Naive thymus-derived CD4-positive, alpha-beta T cell (primary cell): ENCODE measurements around the gene ST3GAL5. TPM values are rescaled to one million over a fixed set of nuclear protein-coding genes. Genes with fewer than 3 reads are reported as not detected.

Source experiments
- ATAC-seq: fragments of 150-1000 bp; cut with Tn5 transposase; 2 replicates; pipeline ENCODE4 v1.10.0; 2021; ENCODE audit warnings: mild to moderate bottlenecking, moderate library complexity
- CTCF ChIA-PET: fragments of 350-600 bp; sonication (Branson Sonifier 250); formaldehyde crosslinking; loops from one replicate; lab custom pipeline; 2021; ENCODE audit warnings: antibody characterized with exemption; lab: Charles Lee
- POLR2A ChIA-PET: fragments of 350-600 bp; sonication (Branson Sonifier 250); formaldehyde crosslinking; loops from one replicate; lab custom pipeline; 2021; ENCODE audit warnings: antibody characterized with exemption, inconsistent platforms; lab: Charles Lee
- DNase-seq, 9 donors: peaks; one replicate each; pipeline versions ENCODE4 v3.0.0 to v3.0.0-alpha.2; 2020 to 2022; ENCODE audit warnings: mixed read lengths in 1 of 9
- H3K27ac ChIP-seq: one replicate; pipeline ENCODE4 v1.7.0; 2013; ENCODE audit warnings: mild to moderate bottlenecking, low read depth, low read length, moderate library complexity
- H3K27me3 ChIP-seq, 2 donors: one replicate each; pipeline ENCODE4 v1.7.0; 2013; ENCODE audit warnings: low read length in 2 of 2, mild to moderate bottlenecking in 2 of 2, moderate library complexity in 2 of 2; ENCODE audit not compliant: control insufficient read depth in 2 of 2, insufficient read depth in 2 of 2
- H3K36me3 ChIP-seq, 3 experiments: 1 replicate in 2 of 3; 2 replicates in 1 of 3; pipeline ENCODE4 v1.7.0; 2013; ENCODE audit warnings: low read length in 3 of 3, mild to moderate bottlenecking in 3 of 3, moderate library complexity in 1 of 3; ENCODE audit not compliant: insufficient read depth in 3 of 3, control insufficient read depth in 2 of 3
- H3K4me1 ChIP-seq, 2 donors: one replicate each; pipeline ENCODE4 v1.7.0; 2013; ENCODE audit warnings: low read length in 2 of 2, mild to moderate bottlenecking in 2 of 2, moderate library complexity in 1 of 2; ENCODE audit not compliant: control insufficient read depth in 2 of 2, insufficient read depth in 2 of 2
- H3K4me3 ChIP-seq: 2 replicates; pipeline ENCODE4 v1.7.0; 2013; ENCODE audit warnings: mild to moderate bottlenecking, low read length
- H3K9me3 ChIP-seq, 3 experiments: 1 replicate in 2 of 3; 2 replicates in 1 of 3; pipeline ENCODE4 v1.7.0; 2013; ENCODE audit warnings: low read length in 3 of 3; ENCODE audit not compliant: control insufficient read depth in 2 of 3
- H3K27ac Mint-ChIP-seq, 9 donors: one replicate each; pipeline ENCODE4 v1.8.0; 2020 to 2022; ENCODE audit warnings: mixed read lengths in 9 of 9, mild to moderate bottlenecking in 8 of 9, moderate library complexity in 5 of 9, inconsistent platforms in 2 of 9
- H3K27me3 Mint-ChIP-seq, 5 donors: one replicate each; pipeline ENCODE4 v1.8.0; 2021 to 2022; ENCODE audit warnings: mixed read lengths in 5 of 5, mild to moderate bottlenecking in 1 of 5
- H3K36me3 Mint-ChIP-seq, 5 donors: one replicate each; pipeline ENCODE4 v1.8.0; 2020 to 2022; ENCODE audit warnings: mixed read lengths in 5 of 5, mild to moderate bottlenecking in 3 of 5, inconsistent platforms in 1 of 5
- H3K4me1 Mint-ChIP-seq, 7 donors: one replicate each; pipeline ENCODE4 v1.8.0; 2020 to 2022; ENCODE audit warnings: mixed read lengths in 7 of 7, mild to moderate bottlenecking in 3 of 7, inconsistent platforms in 1 of 7
- H3K4me3 Mint-ChIP-seq, 10 donors: one replicate each; pipeline ENCODE4 v1.8.0; 2020 to 2022; ENCODE audit warnings: mild to moderate bottlenecking in 10 of 10, mixed read lengths in 10 of 10, moderate library complexity in 6 of 10, inconsistent platforms in 2 of 10
- H3K9me3 Mint-ChIP-seq, 11 donors: one replicate each; pipeline ENCODE4 v1.8.0; 2020 to 2022; ENCODE audit warnings: mixed read lengths in 11 of 11, mild to moderate bottlenecking in 4 of 11, inconsistent platforms in 1 of 11, moderate library complexity in 1 of 11
- intact Hi-C, 2 donors: fragments of 100-400 bp; cut with micrococcal nuclease; formaldehyde crosslinking; loops; one replicate each; pipeline ENCODE4 v1.15.1; 2023
- polyA plus RNA-seq, 2 donors: library from polyadenylated mRNA; unstranded; fragments of 300-500 nt; fragmentation: Illumina TruSeq; gene quantifications; one replicate each; pipeline ENCODE4 v1.2.3, GENCODE V29; 2021
- total RNA-seq, 6 experiments: library from RNA in 5 of 6; stranded (reverse) in 5 of 6; gene quantifications; 1 replicate in 5 of 6; 2 replicates in 1 of 6; pipeline ENCODE4 v1.2.3 and lab custom pipeline; 2021 to 2026

ST3GAL5 gene
- total and polyA plus RNA-seq, 7 experiments from 2014 or later, result 15.0 to 53.6 (median 39.3) TPM

DNA sequence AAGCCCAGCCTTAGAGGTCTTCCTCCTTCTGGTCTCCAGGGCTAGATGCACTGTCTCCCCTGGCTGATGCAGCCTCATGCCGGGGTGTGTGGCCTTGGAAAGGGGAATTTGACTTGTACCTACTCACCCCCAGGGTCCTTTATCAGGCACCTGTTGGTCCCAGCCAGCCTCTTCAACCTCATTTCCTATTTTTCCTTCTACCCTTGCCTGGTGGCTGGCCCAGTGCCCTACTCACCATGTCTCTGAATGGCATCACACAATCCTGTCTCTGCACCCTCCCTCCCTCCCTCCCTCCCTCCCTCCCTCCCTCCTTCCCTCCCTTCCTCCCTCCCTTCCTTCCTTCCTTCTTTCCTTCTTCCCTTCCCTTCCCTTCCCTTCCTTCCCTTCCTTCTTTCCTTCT is 17.1 kb upstream of the ST3GAL5 start:
- ATAC-seq (no peak), DNase-seq (no peak)
- Mint-ChIP-seq H3K27me3 (peaks cover 0 to 4% (median 0%) of the 10 kb centered on the region in 5 donors), H3K9me3 (no peaks in the 10 kb centered on the region), H3K27ac (no peak overlapping the region), H3K4me3 (no peak overlapping the region), H3K36me3 (peaks cover 0 to 4% (median 2%) of the 10 kb centered on the region in 5 donors), H3K4me1 (peaks cover 2 to 11% (median 7%) of the 10 kb centered on the region in 7 donors)
- Histone ChIP-seq H3K4me1 (no peaks in the 10 kb centered on the region), H3K27ac (no peak overlapping the region), H3K4me3 (no peak overlapping the region), H3K36me3 (no peaks in the 10 kb centered on the region), H3K9me3 (no peaks in the 10 kb centered on the region), H3K27me3 (no peaks in the 10 kb centered on the region)
- ChIA-PET CTCF (no interaction called here), POLR2A (no interaction called here)
- intact Hi-C loops, result no loop called here

DNA sequence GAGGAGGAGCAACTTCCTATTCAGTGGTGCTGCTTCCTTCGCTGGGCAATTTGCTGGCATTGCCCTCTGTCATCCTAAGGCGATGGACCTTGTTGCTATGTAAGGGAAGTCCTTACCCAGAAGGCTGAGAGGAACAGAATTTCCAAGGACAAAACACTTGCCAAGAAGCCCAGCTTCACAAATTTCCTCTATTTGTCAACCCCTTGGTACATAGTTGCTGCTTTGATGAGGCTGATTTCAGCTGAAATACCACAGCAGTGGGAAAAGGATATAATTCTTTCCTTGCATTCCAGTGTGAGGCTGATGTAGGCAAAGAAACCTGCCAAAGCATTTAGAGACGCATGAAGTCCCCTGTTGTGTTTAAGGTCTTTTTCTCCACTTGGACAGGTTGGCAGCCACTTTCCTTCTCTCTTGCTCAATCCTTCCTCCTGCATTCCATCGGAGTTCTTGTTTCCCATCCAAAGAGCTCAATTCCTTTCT is 16.4 kb upstream of the ST3GAL5 start:
- intact Hi-C loops, result no loop called here
- DNase-seq (no peak), ATAC-seq (no peak)
- H3K4me3 ChIP-seq, result no peak overlapping the region
- H3K36me3 Mint-ChIP-seq, result peaks cover 0 to 4% (median 2%) of the 10 kb centered on the region in 5 donors
- peaks cover 2 to 16% (median 7%) of the 10 kb centered on the region in 7 donors for H3K4me1 Mint-ChIP-seq
- H3K36me3 ChIP-seq, result no peaks in the 10 kb centered on the region
- no peak overlapping the region for H3K4me3 Mint-ChIP-seq
- H3K9me3 ChIP-seq, result no peaks in the 10 kb centered on the region
- ChIA-PET CTCF (no interaction called here), POLR2A (no interaction called here)
- no peaks in the 10 kb centered on the region for H3K9me3 Mint-ChIP-seq
- H3K27me3 ChIP-seq, result no peaks in the 10 kb centered on the region
- no peak overlapping the region for H3K27ac Mint-ChIP-seq
- peaks cover 0 to 4% (median 0%) of the 10 kb centered on the region in 5 donors for H3K27me3 Mint-ChIP-seq
- no peak overlapping the region for H3K27ac ChIP-seq
- peaks cover 0 to under 1% of the 10 kb centered on the region in 2 donors for H3K4me1 ChIP-seq

DNA sequence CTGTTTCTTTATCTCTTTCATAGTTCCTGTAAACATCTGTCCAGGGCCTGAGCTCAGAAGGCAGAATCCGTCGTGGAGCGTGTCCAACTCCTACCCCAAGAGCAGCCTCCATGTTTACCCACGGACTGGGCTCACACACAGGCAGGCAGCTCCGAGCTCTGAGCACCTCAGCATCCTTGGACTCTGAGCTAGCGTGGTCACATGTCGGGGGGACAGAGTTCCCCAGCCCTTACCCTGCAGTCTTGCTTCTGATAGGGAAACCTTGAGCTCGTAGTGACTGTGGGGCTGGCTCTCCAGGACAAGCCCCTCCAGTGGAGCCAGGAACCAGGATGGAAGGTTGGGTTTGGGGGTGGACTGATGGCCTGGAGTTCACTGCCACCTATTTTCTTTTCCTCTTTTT is 15.1 kb upstream of the ST3GAL5 start:
- no peak overlapping the region for H3K27ac Mint-ChIP-seq
- peaks cover 0 to 4% (median 2%) of the 10 kb centered on the region in 5 donors for H3K36me3 Mint-ChIP-seq
- ATAC-seq (no peak), DNase-seq (no peak)
- intact Hi-C loops, result loop anchor here in 1 of 2 donors (5.0 kb wide), 1 partner anchor 93 kb away; no protein-coding TSS in a partner anchor
- H3K4me1 Mint-ChIP-seq, result peaks cover 5 to 30% (median 14%) of the 10 kb centered on the region in 7 donors
- peaks cover 0 to 4% (median 0%) of the 10 kb centered on the region in 5 donors for H3K27me3 Mint-ChIP-seq
- POLR2A ChIA-PET, result no interaction called here
- no peaks in the 10 kb centered on the region for H3K36me3 ChIP-seq
- CTCF ChIA-PET, result no interaction called here
- no peaks in the 10 kb centered on the region for H3K9me3 Mint-ChIP-seq
- no peaks in the 10 kb centered on the region for H3K9me3 ChIP-seq
- no peak overlapping the region for H3K27ac ChIP-seq
- H3K27me3 ChIP-seq, result no peaks in the 10 kb centered on the region
- H3K4me3 Mint-ChIP-seq, result no peak overlapping the region
- peaks cover 0 to 7% of the 10 kb centered on the region in 2 donors for H3K4me1 ChIP-seq
- no peak overlapping the region for H3K4me3 ChIP-seq

DNA sequence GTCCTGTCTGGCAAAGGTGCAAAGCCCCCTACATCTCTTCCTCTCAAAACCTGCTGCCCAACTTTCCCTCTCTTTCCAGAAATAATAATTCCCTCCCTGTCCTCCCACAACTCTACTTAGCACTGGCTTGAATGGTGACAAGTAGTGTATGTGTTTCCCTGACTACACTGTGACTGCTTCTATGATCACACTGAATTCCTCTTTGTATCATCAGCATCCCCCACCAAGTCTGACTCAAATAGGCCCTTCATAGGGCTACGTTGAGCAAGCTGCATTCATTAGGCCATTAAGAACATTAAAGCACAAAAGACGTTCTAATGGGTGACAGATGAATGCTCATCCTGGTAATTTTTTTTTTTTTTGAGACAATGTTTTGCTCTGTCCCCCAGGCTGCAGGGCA is 13.7 kb upstream of the ST3GAL5 start:
- H3K27ac ChIP-seq, result no peak overlapping the region
- Mint-ChIP-seq H3K9me3 (no peaks in the 10 kb centered on the region), H3K4me1 (peaks cover 6 to 41% (median 23%) of the 10 kb centered on the region in 7 donors), H3K27ac (peak overlapping the region in 2 of 9 donors; percentile 2 to 63), H3K36me3 (peaks cover 0 to 4% (median 3%) of the 10 kb centered on the region in 5 donors), H3K4me3 (no peak overlapping the region), H3K27me3 (peaks cover 0 to 4% (median 0%) of the 10 kb centered on the region in 5 donors)
- ChIA-PET CTCF (no interaction called here), POLR2A (interaction anchor here (0.6 kb wide), 1 partner anchor 11 kb away, joined by 3 read pairs; no protein-coding TSS in a partner anchor)
- no peak overlapping the region for H3K4me3 ChIP-seq
- no peaks in the 10 kb centered on the region for H3K27me3 ChIP-seq
- peaks cover 0 to 7% of the 10 kb centered on the region in 2 donors for H3K4me1 ChIP-seq
- H3K36me3 ChIP-seq, result no peaks in the 10 kb centered on the region
- H3K9me3 ChIP-seq, result no peaks in the 10 kb centered on the region
- DNase-seq (no peak), ATAC-seq (no peak)
- intact Hi-C loops, result loop anchor here in 1 of 2 donors (5.0 kb wide), 1 partner anchor 95 kb away; no protein-coding TSS in a partner anchor

DNA sequence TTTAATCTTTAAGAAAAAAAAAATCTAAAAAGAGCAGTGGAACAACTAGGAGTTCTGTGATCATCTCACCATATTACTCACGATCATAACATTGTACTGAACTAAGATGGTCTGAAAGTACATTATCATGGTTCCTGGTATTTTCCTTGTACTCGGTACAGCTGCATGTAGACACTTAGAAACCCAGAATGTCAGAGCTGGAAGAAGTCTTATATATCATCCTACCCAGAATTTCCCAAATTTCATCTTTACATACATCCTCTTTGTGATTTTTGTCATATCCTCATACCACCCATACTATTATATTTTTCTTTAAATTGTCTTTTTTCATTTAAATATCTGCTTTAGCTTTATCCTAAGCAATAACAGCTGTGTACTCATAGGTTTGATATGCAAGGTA is 12.4 kb upstream of the ST3GAL5 start:
- CTCF ChIA-PET, result interaction anchor here (0.6 to 2.4 kb wide), 3 partner anchors 12 to 176 kb away, joined by 3 to 8 read pairs (median 4); partner anchors contain the start of gene ST3GAL5
- POLR2A ChIA-PET, result interaction anchor here (1.0 to 3.8 kb wide), 4 partner anchors 13 to 540 kb away, joined by 3 to 31 read pairs (median 4); partner anchors contain the start of genes KDM3A and ST3GAL5
- Mint-ChIP-seq H3K27me3 (peaks cover 0 to 1% (median 0%) of the 10 kb centered on the region in 5 donors), H3K4me1 (peaks cover 6 to 41% (median 23%) of the 10 kb centered on the region in 7 donors), H3K36me3 (peaks cover 0 to 10% (median 3%) of the 10 kb centered on the region in 5 donors), H3K4me3 (no peak overlapping the region), H3K27ac (peak overlapping the region in 4 of 9 donors; percentile 10 to 32 (median 26)), H3K9me3 (peaks cover 0 to 3% (median 0%) of the 10 kb centered on the region in 11 donors)
- no peak for DNase-seq
- ATAC-seq, result no peak
- Histone ChIP-seq H3K4me1 (peaks cover 0 to 7% of the 10 kb centered on the region in 2 donors), H3K9me3 (no peaks in the 10 kb centered on the region), H3K27me3 (no peaks in the 10 kb centered on the region), H3K27ac (no peak overlapping the region), H3K36me3 (no peaks in the 10 kb centered on the region), H3K4me3 (no peak overlapping the region)
- intact Hi-C loops, result loop anchor here in 1 of 2 donors (5.0 kb wide), 1 partner anchor 96 kb away; no protein-coding TSS in a partner anchor

DNA sequence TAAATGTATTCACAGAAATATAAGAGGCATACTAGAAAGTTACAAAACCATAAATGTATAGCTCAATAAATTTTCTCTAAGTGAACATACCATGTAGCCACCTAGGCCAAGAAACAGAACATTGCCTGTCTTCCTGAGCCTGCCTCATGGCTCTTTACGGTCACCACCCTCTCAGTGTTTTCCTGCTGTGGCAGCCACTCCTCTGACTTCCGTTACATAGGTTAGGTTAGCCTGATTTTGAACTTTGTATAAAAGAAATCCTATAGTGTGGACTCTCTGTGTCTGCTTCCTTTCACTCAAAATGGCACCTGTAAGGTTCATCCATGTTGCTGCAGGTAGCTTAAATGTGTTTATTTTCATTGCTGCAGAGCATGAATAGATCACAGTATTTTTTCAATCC is 11.6 kb upstream of the ST3GAL5 start:
- Histone ChIP-seq H3K27ac (no peak overlapping the region), H3K36me3 (no peaks in the 10 kb centered on the region), H3K4me1 (peaks cover 0 to 7% of the 10 kb centered on the region in 2 donors), H3K4me3 (no peak overlapping the region), H3K27me3 (no peaks in the 10 kb centered on the region), H3K9me3 (no peaks in the 10 kb centered on the region)
- peak in 3 of 9 donors; percentile 11 to 40 (median 28) for DNase-seq
- peak overlapping the region in 8 of 9 donors; percentile 2 to 75 (median 39) for H3K27ac Mint-ChIP-seq
- peak overlapping the region in 3 of 10 donors; percentile 9 to 32 (median 14) for H3K4me3 Mint-ChIP-seq
- H3K9me3 Mint-ChIP-seq, result peaks cover 0 to 3% (median 0%) of the 10 kb centered on the region in 11 donors
- peak; percentile 45 for ATAC-seq
- peaks cover 0 to 1% (median 0%) of the 10 kb centered on the region in 5 donors for H3K27me3 Mint-ChIP-seq
- intact Hi-C loops, result loop anchor here in 1 of 2 donors (1.0 to 5.0 kb wide), 2 partner anchors 11 to 97 kb away; no protein-coding TSS in a partner anchor
- H3K4me1 Mint-ChIP-seq, result peaks cover 5 to 41% (median 23%) of the 10 kb centered on the region in 7 donors
- CTCF ChIA-PET, result interaction anchor here (0.6 to 2.4 kb wide), 4 partner anchors 11 to 136 kb away, joined by 4 to 8 read pairs (median 4); partner anchors contain the start of gene ST3GAL5
- POLR2A ChIA-PET, result interaction anchor here (1.0 to 3.8 kb wide), 5 partner anchors 9 to 179 kb away, joined by 3 to 31 read pairs (median 4); partner anchors contain the start of gene ST3GAL5
- peaks cover 0 to 12% (median 3%) of the 10 kb centered on the region in 5 donors for H3K36me3 Mint-ChIP-seq
